ENCODE results near the gene PTPN3. TPM values are rescaled to one million over a fixed set of nuclear protein-coding genes. Genes with fewer than 3 reads are reported as not detected.

Gene PTPN3
- total and polyA plus RNA-seq, 4 donors: 6.3 to 30.3 (median 23.5) TPM

- WGBS: 44% methylated on average over 13 of the region's 13 CpGs
- Histone ChIP-seq H3K36me3 (ENCODE audit: control insufficient read depth in 4 of 4, insufficient read depth in 3 of 4, low read depth in 1 of 4, low read length in 3 of 4) (no peaks in the 10 kb centered on the region), H3K4me3 (ENCODE audit: low read depth in 1 of 3, low read length in 3 of 3) (no peak overlapping the region), H3K9me3 (ENCODE audit: control insufficient read depth in 4 of 4, low read length in 3 of 4) (no peaks in the 10 kb centered on the region), H3K4me1 (ENCODE audit: control insufficient read depth in 4 of 4, insufficient read depth in 4 of 4, low read length in 3 of 4) (peaks cover 0 to 14% (median 7%) of the 10 kb centered on the region in 4 donors), H3K27me3 (ENCODE audit: control insufficient read depth in 4 of 4, insufficient read depth in 4 of 4, low read length in 3 of 4) (no peaks in the 10 kb centered on the region), H3K9ac (ENCODE audit: low read depth in 1 of 2, low read length in 2 of 2) (no peak overlapping the region), H3K27ac (ENCODE audit: low read depth in 1 of 2, low read length in 2 of 2) (peak overlapping the region; percentile 0 to 19)
- TF ChIP-seq JUND (IDR thresholded peaks at IDR 0.05) (no peak), RXRA (IDR thresholded peaks at IDR 0.05) (no peak), RAD21 (IDR thresholded peaks at IDR 0.05) (peak; percentile 91 to 92), GABPA (IDR thresholded peaks at IDR 0.05 in 1 of 2, conservative IDR thresholded peaks at IDR 0.05 in 1 of 2) (no peak), HNF4G (IDR thresholded peaks at IDR 0.05) (no peak), FOXA1 (IDR thresholded peaks at IDR 0.05) (no peak), ATF3 (IDR thresholded peaks at IDR 0.05) (no peak), NR2F2 (IDR thresholded peaks at IDR 0.05) (no peak), MAX (IDR thresholded peaks at IDR 0.05) (no peak), SP1 (IDR thresholded peaks at IDR 0.05) (no peak), YY1 (IDR thresholded peaks at IDR 0.05) (peak; percentile 35), EGR1 (IDR thresholded peaks at IDR 0.05; ENCODE audit: low read depth in 2 of 2) (no peak), CTCF (IDR thresholded peaks at IDR 0.05; ENCODE audit: low read depth, low read length, missing input control) (peak; percentile 85), TAF1 (conservative IDR thresholded peaks at IDR 0.05) (no peak), FOXA2 (IDR thresholded peaks at IDR 0.05) (no peak), HNF4A (conservative IDR thresholded peaks at IDR 0.05) (no peak)
- TF ChIP-seq, protein P1, sequence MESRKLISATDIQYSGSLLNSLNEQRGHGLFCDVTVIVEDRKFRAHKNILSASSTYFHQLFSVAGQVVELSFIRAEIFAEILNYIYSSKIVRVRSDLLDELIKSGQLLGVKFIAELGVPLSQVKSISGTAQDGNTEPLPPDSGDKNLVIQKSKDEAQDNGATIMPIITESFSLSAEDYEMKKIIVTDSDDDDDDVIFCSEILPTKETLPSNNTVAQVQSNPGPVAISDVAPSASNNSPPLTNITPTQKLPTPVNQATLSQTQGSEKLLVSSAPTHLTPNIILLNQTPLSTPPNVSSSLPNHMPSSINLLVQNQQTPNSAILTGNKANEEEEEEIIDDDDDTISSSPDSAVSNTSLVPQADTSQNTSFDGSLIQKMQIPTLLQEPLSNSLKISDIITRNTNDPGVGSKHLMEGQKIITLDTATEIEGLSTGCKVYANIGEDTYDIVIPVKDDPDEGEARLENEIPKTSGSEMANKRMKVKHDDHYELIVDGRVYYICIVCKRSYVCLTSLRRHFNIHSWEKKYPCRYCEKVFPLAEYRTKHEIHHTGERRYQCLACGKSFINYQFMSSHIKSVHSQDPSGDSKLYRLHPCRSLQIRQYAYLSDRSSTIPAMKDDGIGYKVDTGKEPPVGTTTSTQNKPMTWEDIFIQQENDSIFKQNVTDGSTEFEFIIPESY (IDR thresholded peaks at IDR 0.05): no peak
- TF ChIP-seq, protein P2, sequence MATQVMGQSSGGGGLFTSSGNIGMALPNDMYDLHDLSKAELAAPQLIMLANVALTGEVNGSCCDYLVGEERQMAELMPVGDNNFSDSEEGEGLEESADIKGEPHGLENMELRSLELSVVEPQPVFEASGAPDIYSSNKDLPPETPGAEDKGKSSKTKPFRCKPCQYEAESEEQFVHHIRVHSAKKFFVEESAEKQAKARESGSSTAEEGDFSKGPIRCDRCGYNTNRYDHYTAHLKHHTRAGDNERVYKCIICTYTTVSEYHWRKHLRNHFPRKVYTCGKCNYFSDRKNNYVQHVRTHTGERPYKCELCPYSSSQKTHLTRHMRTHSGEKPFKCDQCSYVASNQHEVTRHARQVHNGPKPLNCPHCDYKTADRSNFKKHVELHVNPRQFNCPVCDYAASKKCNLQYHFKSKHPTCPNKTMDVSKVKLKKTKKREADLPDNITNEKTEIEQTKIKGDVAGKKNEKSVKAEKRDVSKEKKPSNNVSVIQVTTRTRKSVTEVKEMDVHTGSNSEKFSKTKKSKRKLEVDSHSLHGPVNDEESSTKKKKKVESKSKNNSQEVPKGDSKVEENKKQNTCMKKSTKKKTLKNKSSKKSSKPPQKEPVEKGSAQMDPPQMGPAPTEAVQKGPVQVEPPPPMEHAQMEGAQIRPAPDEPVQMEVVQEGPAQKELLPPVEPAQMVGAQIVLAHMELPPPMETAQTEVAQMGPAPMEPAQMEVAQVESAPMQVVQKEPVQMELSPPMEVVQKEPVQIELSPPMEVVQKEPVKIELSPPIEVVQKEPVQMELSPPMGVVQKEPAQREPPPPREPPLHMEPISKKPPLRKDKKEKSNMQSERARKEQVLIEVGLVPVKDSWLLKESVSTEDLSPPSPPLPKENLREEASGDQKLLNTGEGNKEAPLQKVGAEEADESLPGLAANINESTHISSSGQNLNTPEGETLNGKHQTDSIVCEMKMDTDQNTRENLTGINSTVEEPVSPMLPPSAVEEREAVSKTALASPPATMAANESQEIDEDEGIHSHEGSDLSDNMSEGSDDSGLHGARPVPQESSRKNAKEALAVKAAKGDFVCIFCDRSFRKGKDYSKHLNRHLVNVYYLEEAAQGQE (IDR thresholded peaks at IDR 0.05): peak; percentile 35
- peak; percentile 56 for DNase-seq (ENCODE audit: low spot score)
These were observed 28.3 kb downstream of the PTPN3 start for GRCh38 chr9:109469646-109470358.
